NOMO-1 (cell line): ENCODE data around the gene NCAM2.

ENCODE experiments used
- DNase-seq, 2 experiments: peaks; one replicate each; lab custom pipeline; 2025; ENCODE audit not compliant: unreplicated experiment in 2 of 2; lab: John Stamatoyannopoulos, UW

Gene NCAM2

GRCh38 chr21:21025742-21026141, 27.5 kb downstream of the NCAM2 start:
- DNase-seq, result no peak

GRCh38 chr21:21028275-21028820, 30.1 kb downstream of the NCAM2 start:
- DNase-seq, result peak in 1 of 2 experiments; percentile 20

GRCh38 chr21:21029164-21029563, 31.0 kb downstream of the NCAM2 start:
- DNase-seq, result peak; percentile 84 to 91

- DNase-seq, result no peak
These were observed 32.1 kb downstream of the NCAM2 start for GRCh38 chr21:21030311-21030710.

GRCh38 chr21:21034036-21034435, 35.8 kb downstream of the NCAM2 start:
- peak; percentile 77 to 84 for DNase-seq

- no peak for DNase-seq
These were observed 41.5 kb downstream of the NCAM2 start for GRCh38 chr21:21039624-21040170.

- DNase-seq, result peak in 1 of 2 experiments; percentile 48
These were observed 47.3 kb downstream of the NCAM2 start for GRCh38 chr21:21045518-21045917.

GRCh38 chr21:21046063-21046462, 47.9 kb downstream of the NCAM2 start:
- no peak for DNase-seq

GRCh38 chr21:21051109-21052055, 53.2 kb downstream of the NCAM2 start:
- DNase-seq, result peak; percentile 69 to 88

GRCh38 chr21:21052672-21053071, 54.5 kb downstream of the NCAM2 start:
- DNase-seq, result no peak

- no peak for DNase-seq
These were observed 59.3 kb downstream of the NCAM2 start for GRCh38 chr21:21057349-21058062.

GRCh38 chr21:21063828-21064227, 65.6 kb downstream of the NCAM2 start:
- no peak for DNase-seq

GRCh38 chr21:21064353-21064752, 66.1 kb downstream of the NCAM2 start:
- no peak for DNase-seq

GRCh38 chr21:21067375-21067774, 69.2 kb downstream of the NCAM2 start:
- DNase-seq, result no peak

GRCh38 chr21:21074305-21074704, 76.1 kb downstream of the NCAM2 start:
- DNase-seq, result no peak

GRCh38 chr21:21076051-21076450, 77.8 kb downstream of the NCAM2 start:
- DNase-seq, result no peak

- peak in 1 of 2 experiments; percentile 26 for DNase-seq
These were observed 78.3 kb downstream of the NCAM2 start for GRCh38 chr21:21076491-21076890.

- no peak for DNase-seq
These were observed 81.4 kb downstream of the NCAM2 start for GRCh38 chr21:21079646-21080045.

GRCh38 chr21:21084179-21084578, 86.0 kb downstream of the NCAM2 start:
- peak in 1 of 2 experiments; percentile 38 for DNase-seq

- no peak for DNase-seq
These were observed 87.0 kb downstream of the NCAM2 start for GRCh38 chr21:21085206-21085605.

GRCh38 chr21:21096956-21097355, 98.7 kb downstream of the NCAM2 start:
- no peak for DNase-seq
